Kasumi-1 (cell line): ENCODE measurements around the gene HTR3C.
"Not testable (repeated sequence)": the region's sequence is repeated elsewhere in the genome, so short reads cannot be mapped to it uniquely, and the experiment has no call there.

ENCODE experiments used
- DNase-seq, 2 experiments: peaks; one replicate each; lab custom pipeline; 2025; lab: John Stamatoyannopoulos, UW

The HTR3C gene

DNA sequence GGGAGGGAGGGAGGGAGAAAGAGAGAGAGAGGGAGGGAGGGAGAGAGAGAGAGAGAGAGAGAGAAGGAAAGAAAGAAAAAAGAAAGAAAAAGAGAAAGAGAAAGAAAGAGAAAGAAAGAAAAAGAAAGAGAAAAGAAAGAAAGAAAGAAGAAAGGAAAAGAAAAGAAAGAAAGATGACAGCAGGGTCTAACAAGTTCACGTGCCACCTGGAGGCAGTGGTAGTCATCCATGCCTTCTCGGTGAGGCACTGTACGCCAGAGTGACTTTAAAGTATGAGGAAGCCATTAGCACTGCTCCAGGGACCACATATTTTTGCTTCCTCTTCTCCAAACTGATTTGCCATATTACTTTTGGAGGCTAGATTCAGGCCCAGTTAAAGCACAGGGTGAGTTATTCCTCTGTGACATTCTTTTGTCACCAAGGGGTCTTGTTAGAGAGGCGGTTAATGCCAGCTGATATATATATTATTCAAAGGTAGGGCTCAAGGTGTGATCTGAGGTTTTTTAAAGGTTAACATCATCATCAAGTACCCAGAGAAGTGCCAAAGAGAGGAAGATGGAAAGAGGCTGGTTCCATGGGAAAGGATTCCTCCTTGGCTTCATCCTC, 21.6 kb upstream of the HTR3C start, which contains the start of gene HTR3D:
HTR3D (plus strand) TSS at position 556 of the 606 bp plus-strand sequence; CDS start at position 556, 0 bp downstream.
- peak in 1 of 2 experiments; percentile 9 for DNase-seq

DNA sequence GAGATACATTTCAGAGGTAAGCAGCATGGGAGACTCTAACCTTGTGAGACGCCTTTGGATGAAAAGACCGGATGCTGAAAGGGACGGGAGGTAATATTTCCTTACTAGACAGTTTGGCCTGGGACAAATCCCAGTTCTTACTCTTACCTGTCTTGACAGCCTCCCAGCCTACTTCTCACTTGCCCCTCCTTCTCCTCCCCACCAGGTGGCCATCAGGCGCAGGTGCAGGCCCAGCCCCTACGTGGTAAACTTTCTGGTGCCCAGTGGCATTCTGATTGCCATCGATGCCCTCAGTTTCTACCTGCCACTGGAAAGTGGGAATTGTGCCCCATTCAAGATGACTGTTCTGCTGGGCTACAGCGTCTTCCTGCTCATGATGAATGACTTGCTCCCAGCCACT, 15.0 kb upstream of the HTR3C start:
- no peak for DNase-seq

DNA sequence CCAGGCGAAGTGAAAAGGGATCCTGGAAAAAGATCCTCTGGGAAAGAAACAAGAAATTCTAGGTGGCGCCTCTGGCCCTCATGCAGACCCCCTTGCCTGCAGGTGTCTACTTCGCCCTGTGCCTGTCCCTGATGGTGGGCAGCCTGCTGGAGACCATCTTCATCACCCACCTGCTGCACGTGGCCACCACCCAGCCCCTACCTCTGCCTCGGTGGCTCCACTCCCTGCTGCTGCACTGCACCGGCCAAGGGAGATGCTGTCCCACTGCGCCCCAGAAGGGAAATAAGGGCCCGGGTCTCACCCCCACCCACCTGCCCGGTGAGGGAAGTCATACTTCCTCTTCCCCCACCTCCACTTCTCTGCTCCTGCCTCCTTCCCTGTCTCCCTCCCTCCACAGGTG, 14.5 kb upstream of the HTR3C start:
- not testable (repeated sequence) for DNase-seq

DNA sequence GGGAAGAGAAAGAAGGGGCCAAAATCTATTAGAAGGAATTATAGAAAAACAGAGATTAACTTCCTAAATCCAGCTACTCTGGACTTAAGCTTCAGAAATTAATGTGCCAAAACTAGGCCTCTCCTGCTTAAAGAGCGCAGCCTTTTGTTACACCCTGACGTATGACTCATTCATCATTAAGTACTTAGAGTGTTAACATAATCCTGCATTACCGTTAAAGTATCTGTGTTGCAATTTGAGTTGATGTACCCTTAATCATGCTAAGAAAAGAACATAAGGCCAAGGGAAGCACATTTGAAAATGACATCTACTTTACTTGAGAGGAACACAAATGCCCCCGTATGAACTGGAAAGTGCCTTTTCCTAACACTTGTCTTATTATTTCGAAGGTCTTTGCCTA, 13.4 kb upstream of the HTR3C start:
- no peak for DNase-seq

DNA sequence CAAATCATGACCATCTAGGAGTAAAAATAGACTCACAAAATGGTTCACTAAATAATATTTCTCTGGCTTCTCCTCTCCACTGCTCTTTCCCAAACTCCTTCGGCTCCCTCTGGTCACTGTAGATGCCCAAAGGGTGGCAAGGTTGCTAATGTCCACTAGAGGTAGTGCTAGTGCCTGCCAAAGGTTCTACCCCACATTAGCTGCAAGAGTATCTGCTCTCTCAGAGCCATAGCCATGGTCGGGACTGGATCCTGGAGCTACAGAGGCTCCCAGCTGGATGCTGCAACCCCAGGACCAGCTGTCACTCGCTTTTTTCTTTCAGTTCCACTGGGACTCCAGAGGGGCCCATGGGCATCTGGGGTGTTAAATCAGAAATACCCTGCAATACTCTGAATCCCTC, 12.8 kb upstream of the HTR3C start:
- DNase-seq: no peak

DNA sequence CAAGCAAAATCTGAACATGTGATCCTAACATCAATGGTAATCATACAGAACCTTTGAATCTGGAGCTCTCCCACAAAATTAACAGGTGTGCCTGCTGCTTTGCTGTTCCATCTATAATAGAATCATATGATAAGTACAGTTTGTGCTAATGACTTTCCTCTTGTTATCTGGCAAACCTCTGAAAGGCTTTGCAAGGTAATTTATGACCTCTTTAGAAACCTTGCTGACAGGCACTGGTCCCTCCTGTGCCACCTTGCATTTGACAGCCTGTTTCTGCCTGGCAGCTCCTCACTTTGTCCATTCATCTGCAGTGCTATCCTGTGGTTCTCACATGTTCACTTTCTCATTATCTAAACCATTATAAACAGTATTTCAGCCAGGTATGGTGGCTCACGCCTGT, 10.2 kb upstream of the HTR3C start:
- DNase-seq: no peak

DNA sequence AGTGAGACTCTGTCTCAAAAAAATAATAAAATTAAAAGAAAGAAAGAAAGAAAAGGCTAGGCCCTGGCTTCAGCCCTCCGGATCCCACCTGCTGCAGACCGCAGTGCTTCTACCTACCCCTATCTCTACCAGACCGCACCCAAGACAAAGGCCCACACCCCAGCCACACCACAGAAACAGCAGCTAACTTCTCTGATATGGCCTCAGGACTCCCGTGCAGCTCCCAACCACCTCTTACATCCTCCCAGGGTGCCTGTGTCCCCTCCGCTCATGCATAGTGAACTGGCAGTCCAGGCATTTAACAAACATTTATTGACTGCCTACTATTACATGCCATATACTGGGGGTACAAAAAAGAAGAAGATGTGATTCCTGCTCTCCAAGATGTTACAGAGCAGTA, 6.9 kb upstream of the HTR3C start:
- no peak for DNase-seq

DNA sequence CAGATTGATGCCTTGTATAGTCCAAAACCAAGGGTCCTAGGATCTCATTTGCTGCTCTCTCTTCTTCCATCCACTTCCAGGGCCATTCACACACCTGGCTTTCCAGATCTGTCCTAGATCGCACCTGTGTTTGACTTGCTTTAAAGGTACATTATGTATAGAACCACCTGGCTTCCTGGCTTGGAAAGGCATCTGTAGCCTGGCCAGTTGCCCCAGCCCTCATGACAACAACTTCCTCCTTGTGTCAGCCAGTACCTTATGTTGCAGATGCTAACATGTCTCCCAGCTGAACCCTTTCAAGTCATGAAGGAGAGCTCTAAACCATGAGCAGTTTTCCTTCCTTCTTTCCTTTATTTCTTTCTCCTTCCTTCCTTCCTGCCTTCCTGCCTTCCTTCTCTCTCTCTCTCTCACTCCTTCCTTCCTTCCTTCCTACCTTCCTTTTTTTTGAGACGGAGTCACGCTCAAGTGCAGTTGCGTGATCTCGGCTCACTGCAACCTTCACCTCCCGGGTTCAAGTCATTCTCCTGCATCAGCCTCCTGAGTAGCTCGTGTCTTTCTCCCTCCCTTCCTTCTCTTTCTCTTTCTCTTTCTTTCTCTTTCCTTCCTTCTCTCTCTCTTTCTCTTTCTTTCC, 2.5 kb upstream of the HTR3C start:
- DNase-seq: no peak

DNA sequence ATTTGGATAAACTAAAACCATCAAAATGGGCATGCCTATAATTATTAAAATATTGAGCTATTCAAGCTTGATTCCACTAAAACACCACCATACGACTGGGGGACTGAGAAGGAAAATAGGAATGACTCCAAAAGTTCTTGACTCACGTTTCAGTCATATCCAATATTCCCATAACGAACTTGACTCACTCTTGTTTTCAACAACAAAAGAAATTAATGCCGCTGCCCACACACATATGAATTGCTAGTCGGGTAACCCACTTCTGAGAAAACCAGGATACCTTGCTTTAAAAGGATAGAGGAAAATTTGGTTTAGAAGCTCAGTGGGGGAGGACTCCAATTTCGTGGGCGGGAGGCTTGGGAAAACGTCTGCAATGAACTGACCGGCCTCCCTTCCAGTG, 5.2 kb downstream of the HTR3C start:
- no peak for DNase-seq

DNA sequence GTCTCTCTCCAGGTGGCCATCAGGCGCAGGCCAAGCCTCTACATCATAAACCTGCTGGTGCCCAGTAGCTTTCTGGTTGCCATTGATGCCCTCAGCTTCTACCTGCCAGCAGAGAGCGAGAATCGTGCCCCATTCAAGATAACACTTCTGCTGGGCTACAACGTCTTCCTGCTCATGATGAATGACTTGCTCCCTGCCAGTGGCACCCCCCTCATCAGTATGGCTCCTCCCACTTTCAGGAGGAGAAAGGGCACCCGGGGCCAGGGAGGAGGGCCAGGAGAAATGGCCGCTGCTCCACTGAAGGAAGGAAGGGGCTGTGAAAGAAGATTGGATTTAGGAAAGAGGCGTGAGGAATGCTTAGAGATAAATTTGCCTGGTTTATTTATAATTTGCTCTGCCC, 6.6 kb downstream of the HTR3C start:
- no peak for DNase-seq

DNA sequence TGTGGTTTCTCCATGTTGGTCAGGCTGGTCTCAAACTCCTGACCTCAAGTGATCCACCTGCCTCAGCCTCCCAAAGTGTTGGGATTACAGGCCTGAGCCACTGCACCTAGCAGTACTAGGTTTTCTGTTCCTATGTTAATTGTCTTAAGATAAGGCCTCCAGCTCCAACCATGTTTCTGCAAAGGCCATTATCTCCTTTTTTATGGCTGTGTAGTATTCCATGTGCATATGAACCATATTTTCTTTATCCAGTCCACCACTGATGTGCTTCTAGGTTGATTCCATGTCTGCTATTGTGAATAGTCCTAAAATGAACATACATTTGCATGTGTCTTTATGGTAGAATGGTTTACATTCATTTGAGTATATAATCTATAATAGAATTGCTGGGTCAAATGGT, 9.8 kb downstream of the HTR3C start:
- no peak for DNase-seq

DNA sequence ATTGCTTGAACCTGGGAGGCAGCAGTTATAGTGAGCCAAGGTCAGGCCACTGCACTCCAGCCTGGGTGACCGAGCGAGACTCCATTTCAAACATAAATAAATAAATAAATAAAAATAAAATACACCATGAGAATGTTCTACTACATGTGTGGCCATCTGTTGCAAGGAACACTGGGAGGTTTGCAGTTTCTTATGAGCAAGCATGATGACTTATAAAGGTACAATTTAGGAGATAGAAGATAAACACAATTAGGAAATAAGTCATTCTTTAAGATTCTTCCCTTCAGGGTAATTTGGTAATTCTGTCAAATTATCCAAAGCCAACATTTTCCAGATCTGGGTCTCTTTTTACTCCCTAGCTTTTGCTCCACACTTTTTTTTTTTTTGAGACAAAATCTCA, 13.4 kb downstream of the HTR3C start:
- DNase-seq: no peak

DNA sequence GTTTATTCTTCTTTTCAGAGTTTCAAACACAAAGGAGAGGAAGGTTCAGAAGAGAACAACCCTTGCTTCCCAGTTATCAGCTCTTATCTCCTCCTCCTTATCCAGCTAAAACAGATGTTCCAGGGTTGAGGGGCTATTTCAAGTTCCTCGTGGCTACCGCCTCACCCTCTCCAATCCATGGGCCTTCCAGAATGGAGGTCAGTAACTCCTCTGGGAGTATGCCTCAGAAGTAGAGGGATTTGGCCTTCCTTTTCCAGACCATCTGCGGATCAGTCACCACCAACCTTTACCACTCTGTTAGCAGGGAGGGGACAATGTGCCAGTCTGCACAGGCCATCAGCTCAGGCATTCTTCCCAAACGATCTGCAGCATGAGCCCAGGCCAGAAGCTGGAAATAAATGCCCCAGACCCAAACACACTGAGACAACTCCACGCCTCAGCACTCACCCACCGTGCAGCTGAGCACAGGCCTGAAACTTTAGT, 14.8 kb downstream of the HTR3C start:
- no peak for DNase-seq

DNA sequence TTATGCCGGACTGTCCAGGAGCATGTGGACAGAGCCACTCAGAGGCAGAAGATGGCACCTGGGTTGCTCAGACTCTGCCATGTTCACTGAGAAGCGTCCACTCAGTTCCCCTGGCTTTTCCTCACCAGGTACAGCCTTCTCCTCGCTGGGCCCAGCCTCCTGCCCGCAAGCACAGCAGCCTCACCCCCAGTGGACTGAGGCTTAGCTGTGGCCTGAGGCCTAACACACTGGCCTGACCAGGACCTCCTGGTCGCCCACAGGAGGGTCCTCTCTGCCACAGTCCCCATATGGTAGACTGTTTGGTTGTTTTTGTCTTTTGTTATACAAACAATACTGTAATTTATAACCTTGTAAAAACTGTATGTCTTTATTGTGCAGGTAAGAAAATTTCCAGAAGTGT, 15.5 kb downstream of the HTR3C start:
- no peak for DNase-seq

DNA sequence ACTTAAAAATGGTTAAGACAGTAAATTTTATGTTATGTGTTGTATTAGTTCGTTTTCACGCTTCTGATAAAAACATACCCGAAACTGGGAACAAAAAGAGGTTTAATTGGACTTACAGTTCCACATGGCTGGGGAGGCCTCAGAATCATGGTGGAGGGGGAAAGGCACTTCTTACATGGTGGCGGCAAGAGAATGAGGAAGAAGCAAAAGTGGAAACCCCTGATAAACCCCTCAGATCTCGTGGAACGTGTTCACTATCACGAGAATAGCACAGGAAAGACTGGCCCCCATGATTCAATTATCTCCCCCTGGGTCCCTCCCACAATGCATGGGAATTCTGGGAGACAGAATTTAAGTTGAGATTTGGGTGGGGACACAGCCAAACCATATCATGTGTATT, 18.3 kb downstream of the HTR3C start:
- DNase-seq: not testable (repeated sequence)

DNA sequence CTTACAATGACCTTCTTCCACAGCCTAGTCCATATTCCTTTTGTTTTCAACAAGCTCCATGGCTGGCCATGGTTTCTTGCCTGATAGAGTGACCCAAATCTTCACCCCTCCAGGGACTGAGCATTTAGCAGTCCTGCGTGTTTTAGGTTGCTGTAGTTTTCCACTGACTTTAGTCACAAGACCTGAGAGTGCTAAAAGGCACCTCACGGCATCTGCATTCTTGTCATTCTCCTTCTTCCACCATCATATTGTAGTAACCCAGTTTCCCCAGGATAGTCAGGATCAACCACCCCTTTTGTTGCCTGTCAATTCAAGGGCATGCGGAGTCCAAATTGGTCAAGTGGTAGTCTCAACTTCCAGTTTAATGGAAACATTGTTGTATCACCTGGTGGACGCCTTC, 20.8 kb downstream of the HTR3C start:
- DNase-seq: no peak

DNA sequence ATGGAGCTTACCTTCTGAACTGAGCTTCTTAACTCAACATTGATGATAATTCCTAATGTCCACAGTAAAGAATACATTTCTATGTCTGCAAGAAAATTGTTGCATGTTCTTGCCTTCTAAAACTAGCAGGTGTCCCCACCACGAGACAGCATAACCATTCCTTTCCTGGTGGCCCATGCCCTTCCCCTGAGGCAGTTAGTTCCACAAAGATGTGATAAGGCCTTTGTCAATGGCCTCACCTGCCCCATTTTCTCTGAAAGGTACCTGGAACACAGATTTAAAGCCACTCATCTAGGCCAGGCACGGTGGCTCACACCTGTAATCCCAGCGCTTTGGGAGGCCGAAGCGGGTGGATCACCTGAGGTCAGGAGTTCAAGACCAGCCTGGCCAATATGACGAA, 23.1 kb downstream of the HTR3C start:
- no peak for DNase-seq

DNA sequence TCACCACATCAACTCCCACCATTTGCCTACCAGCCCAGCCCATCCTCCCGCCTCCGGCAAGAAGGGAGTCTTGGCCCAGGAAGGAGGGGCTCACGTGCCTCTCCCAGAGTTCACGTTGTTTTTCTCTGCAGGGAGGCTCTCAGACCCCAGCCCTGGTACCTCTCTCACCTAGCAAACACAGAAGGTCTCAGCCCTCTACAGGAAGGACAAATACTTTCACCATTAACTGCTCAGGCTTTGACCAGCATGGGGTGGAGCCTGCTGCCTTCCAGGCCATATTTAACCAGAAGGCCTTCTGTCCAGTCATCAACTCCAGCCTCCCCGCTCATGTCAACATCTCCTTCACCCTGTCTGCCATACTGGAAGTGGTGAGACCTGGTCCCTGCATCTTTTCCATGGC, 25.0 kb downstream of the HTR3C start:
- no peak for DNase-seq

DNA sequence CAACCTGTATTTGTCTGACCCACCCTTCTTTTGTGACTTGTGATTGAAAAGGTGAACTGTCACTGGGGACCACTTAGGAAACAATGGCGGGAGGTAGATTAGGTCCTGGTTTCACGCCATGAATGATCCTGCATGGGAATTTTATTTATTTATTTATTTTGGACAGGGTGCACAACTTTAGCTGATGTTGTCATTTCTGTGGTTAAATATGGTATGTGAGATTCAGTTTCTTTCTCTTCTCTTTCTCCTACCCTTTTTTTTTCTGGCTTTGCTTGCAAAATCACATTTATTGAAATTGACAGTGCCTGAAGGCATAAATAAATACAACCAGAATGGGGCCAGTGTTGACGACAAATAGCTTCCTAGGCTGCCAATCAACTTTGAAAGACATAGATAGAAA, 26.0 kb downstream of the HTR3C start:
- no peak for DNase-seq

DNA sequence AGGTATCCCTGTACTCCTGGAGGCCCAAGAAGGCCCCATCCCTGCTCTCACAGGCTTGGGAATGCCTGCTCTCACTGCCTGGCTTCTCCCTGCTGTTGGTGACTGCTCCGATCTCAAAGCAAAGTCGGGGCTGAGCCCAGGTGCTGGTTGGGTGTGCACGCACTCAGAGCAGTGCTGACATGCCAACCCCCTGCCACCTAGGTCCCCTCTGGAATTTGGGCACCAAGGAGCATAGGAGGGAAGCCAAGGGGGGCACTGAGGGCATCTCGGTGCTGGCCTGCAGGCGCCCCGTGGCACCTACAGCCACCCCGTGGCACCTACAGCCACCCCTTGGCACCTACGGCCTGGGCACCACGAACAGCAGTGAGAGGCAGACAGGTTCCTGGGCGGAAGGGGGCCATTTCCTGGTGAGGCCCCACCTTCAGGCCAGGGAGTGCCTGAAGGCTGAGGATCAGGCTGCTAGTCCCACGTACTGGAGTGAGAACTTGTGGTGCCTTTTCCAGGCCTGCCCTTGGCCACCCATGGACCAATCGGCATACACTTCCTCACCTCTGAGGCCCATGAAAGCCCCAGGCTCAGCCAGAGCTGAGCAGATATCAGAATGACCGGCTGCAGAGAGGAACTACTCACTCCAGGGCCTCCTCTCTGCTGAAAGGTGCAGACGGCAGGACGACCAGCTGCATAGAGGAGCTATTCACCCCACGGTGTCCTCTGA, 28.4 kb downstream of the HTR3C start:
- no peak for DNase-seq

DNA sequence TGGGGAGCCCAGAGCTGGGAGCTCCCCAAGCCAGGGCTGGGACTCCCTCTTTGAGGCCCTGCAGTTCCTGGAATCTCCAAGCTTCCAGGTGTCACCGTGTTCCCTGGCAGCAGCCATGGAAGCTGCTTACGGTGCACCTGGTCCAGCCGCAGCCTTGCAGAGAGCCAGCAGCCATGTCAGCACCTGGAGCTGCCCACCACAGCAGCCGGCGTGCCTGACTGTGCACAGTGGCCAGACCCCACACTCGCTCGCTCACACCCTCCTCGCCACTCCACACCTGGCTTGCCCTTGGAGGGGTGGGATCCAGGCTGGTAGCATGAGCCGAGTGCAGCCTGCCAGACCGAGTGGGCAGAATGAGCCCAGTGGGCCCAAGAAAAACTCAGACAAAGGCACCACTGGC, 29.2 kb downstream of the HTR3C start:
- no peak for DNase-seq

DNA sequence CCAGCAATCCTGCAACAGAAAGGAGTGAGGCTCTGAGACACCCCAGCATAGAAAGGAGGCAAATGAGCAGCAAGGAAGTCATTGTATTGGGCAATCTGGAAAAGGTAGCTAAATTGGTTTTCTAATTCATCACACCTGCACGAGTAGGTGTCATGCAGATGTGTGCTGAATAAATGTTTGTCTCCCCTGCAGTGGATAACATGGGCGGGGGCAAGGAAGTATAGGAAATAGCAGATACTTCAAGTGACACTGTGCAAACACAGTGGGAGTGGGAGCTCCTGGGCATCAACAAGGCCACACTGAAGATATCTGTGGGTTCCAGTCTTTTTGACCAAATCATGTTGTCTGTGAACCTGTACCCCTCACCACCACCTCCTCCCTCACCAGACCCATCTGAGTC, 29.6 kb downstream of the HTR3C start:
- no peak for DNase-seq

DNA sequence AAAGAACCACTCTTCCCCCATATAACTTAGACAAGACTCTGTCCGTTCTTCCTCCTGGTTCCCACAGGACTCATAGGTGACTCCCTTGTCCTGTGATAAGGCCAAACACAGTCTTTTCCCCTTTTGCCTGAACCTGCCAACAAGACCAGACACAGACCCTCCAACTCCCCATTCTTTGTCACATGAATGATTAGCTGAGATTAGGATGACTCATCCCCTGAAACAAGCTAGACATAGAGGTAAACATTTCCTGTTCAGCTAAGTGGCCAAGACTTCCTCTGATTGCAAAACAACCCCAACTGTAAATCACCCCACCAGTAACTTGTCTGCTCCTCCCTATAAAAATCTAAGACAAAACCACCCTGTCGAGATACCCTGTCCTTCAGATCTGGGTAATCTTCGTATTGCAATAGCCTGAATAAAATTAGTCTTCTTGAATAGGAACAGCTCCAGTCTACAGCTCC, 32.6 kb downstream of the HTR3C start:
- peak; percentile 79 to 86 for DNase-seq
